NCI-H446 (cell line): Measurements from ENCODE around the gene GPRC6A.
A peak's percentile ranks its signal among the peaks of the same experiment; 100 is the strongest.
"Not testable (repeated sequence)": the region's sequence is repeated elsewhere in the genome, so short reads cannot be mapped to it uniquely, and the experiment has no call there.

Experiments used
- DNase-seq, 2 experiments: peaks; one replicate each; lab custom pipeline; 2025; lab: John Stamatoyannopoulos, UW

GPRC6A gene

GRCh38 chr6:116828983-116829382, at the start of gene GPRC6A:
Gene GPRC6A (minus strand): TSS chr6:116829083. CDS start chr6:116829013, 70 bp downstream.
- no peak for DNase-seq

- DNase-seq = no peak
Measured at GRCh38 chr6:116877743-116878142, 48.9 kb upstream of the GPRC6A start.

- no peak for DNase-seq
Measured at GRCh38 chr6:116876635-116877611, 48.0 kb upstream of the GPRC6A start, which contains the start of gene RFX6. Gene RFX6 (plus strand): TSS chr6:116877242. CDS start chr6:116877276, 34 bp downstream.

DNA sequence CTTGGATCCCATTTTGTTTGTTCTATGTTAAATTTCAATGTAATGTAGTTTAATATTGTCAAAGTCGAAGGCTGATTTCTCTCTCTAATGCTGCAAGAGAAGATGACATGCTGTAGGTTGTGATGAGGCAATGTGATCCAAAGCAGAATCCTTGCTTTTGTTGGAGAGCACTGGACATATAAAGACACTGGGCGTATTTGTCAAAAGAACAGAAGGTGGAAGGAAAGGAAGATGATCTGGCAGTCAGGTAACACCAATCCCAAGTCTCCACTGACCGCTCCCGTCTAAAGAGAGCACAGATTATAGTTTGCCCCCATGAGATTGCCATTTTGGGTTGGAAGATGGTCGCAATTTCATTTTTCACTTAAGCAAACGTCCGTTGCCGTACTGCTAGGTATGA, 47.2 kb upstream of the GPRC6A start:
- no peak for DNase-seq

DNA sequence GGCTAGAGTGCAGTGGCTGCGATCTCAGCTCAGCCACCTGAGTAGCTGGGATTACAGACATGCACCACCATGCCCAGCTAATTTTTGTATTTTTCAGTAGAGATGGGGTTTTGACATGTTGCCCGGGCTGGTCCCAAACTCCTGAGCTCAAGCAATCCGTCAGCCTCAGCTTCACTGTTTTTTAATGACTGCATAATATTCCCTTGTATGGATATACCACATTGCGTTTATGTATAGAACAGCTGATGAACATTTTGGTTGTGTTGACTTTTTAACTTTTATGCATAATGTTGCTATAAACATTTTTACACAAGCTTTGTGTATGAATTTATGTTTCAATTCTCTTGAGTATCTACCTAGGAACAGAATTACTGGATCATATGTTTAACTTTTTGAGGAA, 43.9 kb upstream of the GPRC6A start:
- DNase-seq = no peak

DNA sequence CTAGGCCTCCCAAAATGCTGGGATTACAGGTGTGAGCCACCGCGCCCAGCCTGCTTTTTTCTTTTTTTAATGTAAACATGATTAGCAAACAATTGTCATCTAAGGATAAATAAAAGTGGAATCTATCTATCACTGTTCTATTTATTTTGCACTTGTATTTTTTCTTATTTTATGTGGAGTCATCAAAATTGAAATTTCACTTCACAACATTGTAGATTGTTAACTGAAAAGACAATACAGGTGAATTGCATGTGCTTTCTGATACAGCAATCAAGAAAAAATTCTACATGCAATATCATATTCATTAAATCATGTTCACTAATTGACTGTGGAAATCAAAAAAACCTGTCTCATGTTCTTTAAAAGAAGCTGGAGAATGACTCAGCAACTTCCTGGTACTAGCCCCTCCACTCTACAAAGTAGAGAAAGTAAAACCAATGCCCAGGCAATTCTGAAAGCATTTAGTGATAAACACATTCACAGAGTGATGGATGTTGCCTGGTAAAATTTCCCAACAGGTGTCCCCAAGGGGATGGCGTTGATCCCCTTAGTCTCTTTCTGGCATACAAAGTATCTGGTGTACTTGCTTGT, 37.5 kb upstream of the GPRC6A start:
- DNase-seq = no peak

- no peak for DNase-seq
Measured at GRCh38 chr6:116859264-116859663, 30.4 kb upstream of the GPRC6A start.

DNA sequence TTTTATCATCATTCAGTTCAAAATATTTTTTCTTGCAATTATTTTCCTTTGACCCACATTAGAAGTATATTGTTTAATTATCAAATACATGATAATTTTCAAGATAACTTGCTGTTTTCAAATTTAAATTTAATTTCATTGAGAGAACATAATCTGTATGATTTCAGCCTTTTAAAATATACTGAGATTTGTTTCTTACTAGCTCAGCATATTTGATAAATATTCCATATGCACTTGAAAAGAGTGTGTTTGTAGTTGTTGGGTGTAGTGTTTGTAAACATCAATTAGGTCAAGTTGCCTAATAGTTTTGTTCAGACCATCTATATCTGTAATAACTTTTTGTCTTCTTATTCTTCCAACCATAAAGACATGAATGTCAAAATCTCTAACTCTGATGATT, 29.2 kb upstream of the GPRC6A start:
- no peak for DNase-seq

DNA sequence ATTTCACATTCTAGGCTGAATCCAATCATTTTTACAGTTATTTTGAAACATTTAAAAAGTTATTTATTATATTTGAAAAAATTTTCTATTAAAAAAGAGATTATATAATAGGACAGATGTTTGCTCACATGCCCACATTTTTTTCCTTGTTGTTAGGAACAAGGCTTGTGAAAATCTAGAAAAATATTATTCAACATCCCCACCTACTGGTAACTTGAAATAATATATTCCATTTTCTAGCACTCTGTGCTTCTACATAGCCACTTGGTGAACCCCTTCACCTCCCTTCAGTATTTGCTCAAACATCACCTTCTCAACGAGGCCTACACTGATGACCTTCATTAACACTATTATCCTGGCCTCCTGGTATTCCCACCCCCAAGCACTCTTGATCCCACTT, 18.3 kb upstream of the GPRC6A start:
- peak; percentile 4 to 20 for DNase-seq

- DNase-seq = no peak
Measured at GRCh38 chr6:116842459-116842858, 13.6 kb upstream of the GPRC6A start.

- no peak for DNase-seq
Measured at GRCh38 chr6:116840091-116840490, 11.2 kb upstream of the GPRC6A start.

GRCh38 chr6:116836606-116837342, 7.9 kb upstream of the GPRC6A start:
- no peak for DNase-seq

DNA sequence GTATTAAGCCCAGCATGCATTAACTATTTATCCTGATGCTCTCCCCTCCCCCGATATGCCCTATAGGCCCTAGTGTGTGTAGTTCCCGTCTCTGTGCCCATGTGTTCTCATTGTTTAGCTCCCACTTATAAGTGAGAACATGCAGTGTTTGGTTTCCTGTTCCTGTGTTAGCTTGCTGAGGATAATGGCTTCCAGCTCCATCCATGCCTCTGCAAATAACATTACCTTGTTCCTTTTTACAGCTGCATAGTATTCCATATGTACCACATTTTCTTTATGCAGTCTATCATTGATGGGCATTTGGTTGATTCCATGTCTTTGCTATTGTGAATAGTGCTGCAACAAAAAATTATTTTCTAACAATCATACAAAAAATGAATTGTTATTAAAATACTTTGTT, 5.6 kb upstream of the GPRC6A start:
- not testable (repeated sequence) for DNase-seq

DNA sequence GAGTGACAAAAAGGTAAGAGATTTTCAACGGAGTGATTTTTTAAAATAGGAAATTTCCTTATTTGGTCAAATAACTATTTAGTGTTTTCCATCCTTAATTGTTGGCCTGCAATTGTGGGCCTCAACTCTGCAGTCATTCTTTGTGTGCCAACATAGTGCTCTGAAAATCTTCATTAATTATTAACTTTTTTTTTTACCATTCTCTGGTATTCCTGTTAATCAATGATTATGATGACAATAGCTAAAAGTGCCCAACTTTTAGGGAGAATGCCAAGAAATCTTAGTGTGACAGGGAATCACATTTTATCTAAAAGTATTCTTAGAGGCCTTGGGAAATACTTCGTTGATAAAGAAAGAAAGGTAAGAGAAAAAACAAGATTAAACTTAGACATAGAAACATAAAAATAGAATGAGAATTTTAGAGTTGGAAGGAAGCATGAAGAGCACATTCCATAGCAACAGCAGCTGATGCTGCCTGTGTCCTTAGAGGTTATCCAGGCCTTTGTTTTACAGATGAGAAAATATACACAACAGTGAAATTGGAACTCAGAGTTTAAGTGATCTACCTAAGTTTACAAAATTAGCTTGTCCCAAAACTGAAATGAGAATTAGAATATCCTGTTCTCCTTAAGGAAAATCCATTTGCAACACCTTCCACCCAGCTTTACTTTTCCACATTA, 1.2 kb downstream of the GPRC6A start:
- no peak for DNase-seq

DNA sequence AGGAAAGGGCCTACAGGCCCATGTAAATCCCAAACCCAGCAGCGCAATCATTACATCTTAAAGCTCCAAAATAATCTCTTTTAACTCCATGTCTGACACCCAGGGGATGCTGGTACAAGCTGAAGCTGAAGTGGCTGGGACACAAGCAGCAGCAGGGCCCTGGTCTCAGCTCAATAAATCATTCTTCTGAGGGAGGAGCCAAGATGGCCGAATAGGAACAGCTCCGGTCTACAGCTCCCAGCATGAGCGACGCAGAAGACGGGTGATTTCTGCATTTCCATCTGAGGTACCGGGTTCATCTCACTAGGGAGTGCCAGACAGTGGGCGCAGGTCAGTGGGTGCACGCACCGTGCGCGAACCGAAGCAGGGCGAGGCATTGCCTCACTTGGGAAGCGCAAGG, 12.5 kb downstream of the GPRC6A start:
- DNase-seq = not testable (repeated sequence)

GRCh38 chr6:116812051-116812650, 16.7 kb downstream of the GPRC6A start:
- DNase-seq = no peak

GRCh38 chr6:116801971-116802370, 26.9 kb downstream of the GPRC6A start:
- DNase-seq = no peak

DNA sequence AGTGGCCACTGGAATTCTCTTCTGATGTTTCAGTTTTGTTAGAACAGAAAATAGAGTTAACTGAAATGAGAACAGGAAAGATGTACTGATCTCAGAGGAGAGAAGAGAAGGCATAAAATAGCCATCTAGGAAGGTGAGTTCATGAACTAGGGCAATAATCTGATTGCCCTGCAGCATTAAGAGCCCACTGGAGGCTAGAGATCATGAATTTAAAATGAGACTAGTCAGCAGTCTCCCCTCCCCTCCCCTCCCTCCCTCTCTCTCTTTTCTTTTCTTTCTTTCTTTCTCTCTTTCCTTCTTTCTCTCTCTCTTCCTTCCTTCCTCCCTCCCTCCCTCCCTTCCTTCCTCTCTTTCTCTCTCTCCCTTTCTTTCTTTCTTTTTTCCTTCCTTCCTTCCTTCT, 28.9 kb downstream of the GPRC6A start:
- no peak for DNase-seq

GRCh38 chr6:116797585-116797984, 31.3 kb downstream of the GPRC6A start:
- DNase-seq = no peak

- DNase-seq = no peak
Measured at GRCh38 chr6:116793224-116793623, 35.7 kb downstream of the GPRC6A start.

- no peak for DNase-seq
Measured at GRCh38 chr6:116783852-116784251, 45.0 kb downstream of the GPRC6A start.
